OCI-LY3 (cell line): ENCODE data around the gene SLC35D2.
"Not testable (repeated sequence)": the region's sequence is repeated elsewhere in the genome, so short reads cannot be mapped to it uniquely, and the experiment has no call there.

Experiments
- H2AFZ ChIP-seq: fragments of 200-600, 300-600 bp; shearing (Covaris generic); 2 replicates; pipeline ENCODE4 v1.6.0; 2014; ENCODE audit warnings: antibody characterized with exemption, low read depth, low read length
- H3K27ac ChIP-seq: fragments of 200-600, 300-600 bp; sonication (generic); 2 replicates; pipeline ENCODE4 v1.5.1; 2014; ENCODE audit warnings: mild to moderate bottlenecking, low read length, moderate library complexity, mixed read lengths
- H3K27me3 ChIP-seq: fragments of 200-600, 300-600 bp; sonication (generic); 2 replicates; pipeline ENCODE4 v1.6.1; 2014; ENCODE audit warnings: low read depth, low read length, mixed read lengths
- H3K36me3 ChIP-seq: fragments of 200-600, 300-600 bp; sonication (generic); replicated peaks from 2 replicates; pipeline ENCODE3; 2014; ENCODE audit warnings: low read depth, low read length, mixed read lengths
- H3K4me1 ChIP-seq: fragments of 300-600, 200-600 bp; sonication (generic); 2 replicates; pipeline ENCODE4 v1.6.1; 2014; ENCODE audit warnings: low read length, mixed read lengths
- H3K4me2 ChIP-seq: fragments of 200-600, 300-600 bp; sonication (generic); 2 replicates; pipeline ENCODE4 v1.6.1; 2014; ENCODE audit warnings: low read length, mixed read lengths
- H3K4me3 ChIP-seq: fragments of 300-600, 200-600 bp; sonication (generic); 2 replicates; pipeline ENCODE4 v1.5.1; 2014; ENCODE audit warnings: antibody characterized with exemption, mild to moderate bottlenecking, low read length, moderate library complexity
- H3K79me2 ChIP-seq: fragments of 300-600, 200-600 bp; shearing (Covaris generic); 2 replicates; pipeline ENCODE4 v1.6.1; 2014; ENCODE audit warnings: mild to moderate bottlenecking, low read length, mixed read lengths
- H3K9ac ChIP-seq: fragments of 300-600, 200-600 bp; shearing (Covaris generic); 2 replicates; pipeline ENCODE4 v1.6.0; 2014; ENCODE audit warnings: mild to moderate bottlenecking, low read length, moderate library complexity
- H3K9me3 ChIP-seq: fragments of 200-600, 300-600 bp; shearing (Covaris generic); 2 replicates; pipeline ENCODE4 v1.6.1; 2014; ENCODE audit warnings: low read length, mixed read lengths; ENCODE audit not compliant: insufficient read depth
- H4K20me1 ChIP-seq: fragments of 200-600, 300-600 bp; sonication (generic); 2 replicates; pipeline ENCODE4 v1.6.1; 2016; ENCODE audit warnings: low read length, mixed read lengths; ENCODE audit not compliant: insufficient read depth
- CTCF ChIP-seq: fragments of 200-600, 300-600 bp; sonication (generic); IDR thresholded peaks from 2 replicates; pipeline ENCODE4 v1.5.1; 2014; ENCODE audit warnings: antibody characterized with exemption, low read length, low read depth
- EZH2phosphoT487 ChIP-seq: fragments of 200-600 bp; shearing (Covaris generic); IDR thresholded peaks from 2 replicates; pipeline ENCODE4 v1.6.1; 2018; ENCODE audit warnings: antibody characterized with exemption, mixed run types, low read depth

SLC35D2 gene

GRCh38 chr9:96327694-96328352 is 55.7 kb downstream of the SLC35D2 start:
- H4K20me1 ChIP-seq, result no peaks in the 10 kb centered on the region
- H3K4me1 ChIP-seq, result no peaks in the 10 kb centered on the region
- peak; percentile 71 for TF ChIP-seq CTCF
- TF ChIP-seq EZH2phosphoT487, result no peak
- H3K27ac ChIP-seq, result no peak overlapping the region
- no peak overlapping the region for H2AFZ ChIP-seq
- H3K36me3 ChIP-seq, result no peaks in the 10 kb centered on the region
- H3K9me3 ChIP-seq, result no peaks in the 10 kb centered on the region
- no peaks in the 10 kb centered on the region for H3K79me2 ChIP-seq
- H3K4me2 ChIP-seq, result no peak overlapping the region
- no peaks in the 10 kb centered on the region for H3K27me3 ChIP-seq
- H3K4me3 ChIP-seq, result no peak overlapping the region
- H3K9ac ChIP-seq, result no peak overlapping the region

GRCh38 chr9:96323169-96323568 is 60.3 kb downstream of the SLC35D2 start:
- Histone ChIP-seq H3K36me3 (no peaks in the 10 kb centered on the region), H3K4me2 (no peak overlapping the region), H3K4me1 (peaks cover 10% of the 10 kb centered on the region), H2AFZ (no peak overlapping the region), H3K9me3 (no peaks in the 10 kb centered on the region), H3K9ac (no peak overlapping the region), H3K4me3 (no peak overlapping the region), H3K27ac (no peak overlapping the region), H3K79me2 (no peaks in the 10 kb centered on the region), H4K20me1 (no peaks in the 10 kb centered on the region), H3K27me3 (no peaks in the 10 kb centered on the region)
- TF ChIP-seq CTCF (no peak), EZH2phosphoT487 (no peak)

GRCh38 chr9:96322736-96323135 is 60.8 kb downstream of the SLC35D2 start:
- H3K27me3 ChIP-seq, H3K9me3 ChIP-seq, H4K20me1 ChIP-seq, H3K4me2 ChIP-seq, H3K4me3 ChIP-seq, H3K9ac ChIP-seq, H3K79me2 ChIP-seq, H3K36me3 ChIP-seq, H3K27ac ChIP-seq, H2AFZ ChIP-seq: not testable (repeated sequence)
- peaks cover 10% of the 10 kb centered on the region for H3K4me1 ChIP-seq

- H3K9me3 ChIP-seq, H3K27ac ChIP-seq, H3K27me3 ChIP-seq, H4K20me1 ChIP-seq, H2AFZ ChIP-seq, H3K9ac ChIP-seq, H3K36me3 ChIP-seq, H3K79me2 ChIP-seq, H3K4me2 ChIP-seq, H3K4me3 ChIP-seq: not testable (repeated sequence)
- peaks cover 10% of the 10 kb centered on the region for H3K4me1 ChIP-seq
Measured at GRCh38 chr9:96322210-96322609, 61.3 kb downstream of the SLC35D2 start.

GRCh38 chr9:96321515-96321914 is 62.0 kb downstream of the SLC35D2 start:
- Histone ChIP-seq H3K9me3 (no peaks in the 10 kb centered on the region), H3K9ac (no peak overlapping the region), H4K20me1 (no peaks in the 10 kb centered on the region), H3K27ac (no peak overlapping the region), H3K4me1 (peaks cover 10% of the 10 kb centered on the region), H2AFZ (no peak overlapping the region), H3K27me3 (no peaks in the 10 kb centered on the region), H3K4me2 (no peak overlapping the region), H3K4me3 (no peak overlapping the region), H3K79me2 (no peaks in the 10 kb centered on the region), H3K36me3 (no peaks in the 10 kb centered on the region)
- TF ChIP-seq EZH2phosphoT487 (no peak), CTCF (no peak)
